H4 (cell line): ENCODE data around the gene METAP1D. TPM values are rescaled to one million over a fixed set of nuclear protein-coding genes. Genes with fewer than 3 reads are reported as not detected.
A peak's percentile ranks its signal among the peaks of the same experiment; 100 is the strongest.
"Not testable (repeated sequence)": the region's sequence is repeated elsewhere in the genome, so short reads cannot be mapped to it uniquely, and the experiment has no call there.

ENCODE experiments used
- DNase-seq: peaks from one replicate; pipeline ENCODE4 v3.0.0-alpha.2; 2015; ENCODE audit warnings: low spot score
- total RNA-seq: library from RNA; depleted of rRNA; stranded (reverse); fragments of >200 nt; shearing (Covaris generic); gene quantifications from 2 replicates; pipeline ENCODE4 v1.2.3, GENCODE V29; 2014

METAP1D gene
- total RNA-seq, 1 experiment from 2014 or later, result 36.0 TPM

DNA sequence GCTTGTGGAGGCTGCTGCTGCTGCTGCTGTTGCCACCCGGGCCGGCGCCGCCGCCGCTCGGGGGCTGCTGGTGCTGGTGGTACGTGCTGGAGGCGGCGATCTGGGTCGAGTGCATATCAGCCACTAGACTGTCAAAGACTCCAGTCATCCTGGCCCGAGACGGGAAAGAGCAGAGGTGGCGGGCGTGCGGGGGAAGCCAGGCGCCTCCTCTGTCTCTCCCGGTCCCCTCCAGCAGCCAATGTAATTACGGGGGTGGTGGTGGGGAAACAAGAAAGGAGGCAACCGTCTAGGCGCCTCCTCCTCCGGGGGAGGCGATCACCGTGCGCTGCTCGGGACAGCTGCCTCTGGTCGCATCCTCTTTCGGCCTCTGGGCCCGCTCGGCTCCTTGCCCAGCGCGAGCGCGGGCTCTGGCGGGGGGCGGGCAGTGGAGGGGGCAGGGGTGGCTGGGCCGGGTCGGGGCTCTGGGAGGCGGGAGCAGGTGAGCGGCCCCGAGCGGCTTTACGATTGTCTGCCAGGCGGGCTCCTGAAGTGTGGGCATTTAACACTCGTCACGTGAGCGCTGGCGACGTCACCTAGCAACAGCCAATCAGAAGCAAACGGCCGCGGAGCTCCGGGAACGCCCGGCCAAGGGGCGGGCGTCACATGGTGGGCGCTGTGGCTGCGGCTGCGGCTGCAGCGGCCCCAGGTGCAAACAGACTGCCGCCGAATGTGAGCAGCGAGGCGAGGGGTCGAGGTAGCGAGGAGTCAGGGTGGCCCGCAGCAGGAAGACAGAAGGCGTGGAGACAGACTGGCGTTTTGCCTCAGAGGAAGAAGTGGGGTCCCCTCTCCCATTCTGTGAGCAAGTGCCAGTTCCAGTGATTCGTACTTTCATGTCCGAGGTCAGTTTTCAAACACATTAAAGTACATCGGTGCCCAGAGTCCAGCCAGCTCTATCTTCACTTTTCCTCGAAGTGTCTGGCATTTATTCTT lies 102.9 kb downstream of the METAP1D start, which contains the start of gene DLX2:
DLX2 (minus strand) TSS at position 510 of the 969 bp plus-strand sequence; CDS start at position 148, 362 bp downstream.
- peak; percentile 95 for DNase-seq

DNA sequence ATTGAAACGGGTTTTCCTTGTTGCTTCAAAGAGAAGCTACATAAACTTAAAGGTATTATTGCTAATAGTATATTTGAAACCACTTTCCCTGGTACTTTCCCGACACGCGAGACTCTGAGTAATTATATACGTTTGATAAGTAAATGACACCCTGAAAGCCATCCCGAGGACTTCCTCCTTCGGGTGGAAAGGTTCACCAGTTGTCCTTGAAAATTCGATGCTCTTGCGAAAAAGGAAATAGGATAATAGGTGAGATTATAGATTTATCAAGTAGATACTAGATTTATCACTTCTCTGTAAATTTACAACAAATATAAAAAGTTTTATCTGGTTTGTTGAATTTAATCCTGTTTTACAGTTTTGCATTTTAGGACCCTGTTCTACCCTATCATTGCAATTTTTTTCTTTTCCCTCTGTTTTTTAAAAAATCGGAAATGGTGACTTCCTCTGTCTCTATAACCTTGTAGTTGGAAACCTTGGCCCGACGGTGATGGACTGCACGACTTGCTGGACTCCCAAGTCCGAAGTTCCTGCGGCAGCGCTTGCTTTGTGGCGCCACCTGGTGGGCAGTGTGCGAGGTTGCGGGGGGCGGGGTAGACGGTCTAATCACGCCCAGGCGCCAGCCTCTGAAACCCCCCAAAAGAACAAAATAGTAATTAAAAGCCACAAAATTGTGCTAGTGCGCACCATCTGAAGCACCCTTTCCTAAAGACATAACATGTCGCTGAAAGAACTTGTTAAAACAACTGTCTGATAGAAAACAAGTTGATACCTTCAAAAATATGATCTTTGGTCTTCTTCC lies 103.9 kb downstream of the METAP1D start:
- DNase-seq, result peak; percentile 82

DNA sequence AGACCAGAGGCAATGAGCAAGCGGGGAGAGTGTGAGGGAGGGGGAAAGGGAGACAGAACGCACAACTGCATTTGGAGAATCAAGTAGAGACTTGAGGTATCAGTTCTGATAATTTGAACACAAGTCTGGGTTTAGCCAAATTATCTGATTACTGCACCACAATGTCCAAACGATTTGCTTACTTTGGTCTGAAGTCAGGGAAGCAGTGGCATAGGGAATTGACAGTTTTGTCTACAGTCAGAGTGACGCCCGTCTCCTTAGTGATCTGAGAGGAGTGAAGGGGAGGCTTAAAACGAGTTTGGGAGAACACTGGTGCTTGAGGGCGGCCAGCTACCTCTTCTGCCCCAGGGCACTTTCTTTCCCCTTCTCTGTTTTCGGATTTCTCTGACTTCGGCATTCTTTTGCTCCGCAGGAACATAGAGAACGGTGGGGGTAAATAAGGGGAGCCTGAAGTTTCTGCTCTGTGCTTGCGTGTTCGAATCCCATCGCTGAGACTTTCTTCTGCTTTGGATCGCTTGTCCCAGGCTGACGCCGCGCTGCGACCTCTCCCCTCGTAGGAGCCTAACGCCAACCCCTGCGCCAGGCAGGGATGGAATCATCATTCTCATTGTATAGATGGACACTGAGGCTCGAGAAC lies 105.8 kb downstream of the METAP1D start:
- no peak for DNase-seq

DNA sequence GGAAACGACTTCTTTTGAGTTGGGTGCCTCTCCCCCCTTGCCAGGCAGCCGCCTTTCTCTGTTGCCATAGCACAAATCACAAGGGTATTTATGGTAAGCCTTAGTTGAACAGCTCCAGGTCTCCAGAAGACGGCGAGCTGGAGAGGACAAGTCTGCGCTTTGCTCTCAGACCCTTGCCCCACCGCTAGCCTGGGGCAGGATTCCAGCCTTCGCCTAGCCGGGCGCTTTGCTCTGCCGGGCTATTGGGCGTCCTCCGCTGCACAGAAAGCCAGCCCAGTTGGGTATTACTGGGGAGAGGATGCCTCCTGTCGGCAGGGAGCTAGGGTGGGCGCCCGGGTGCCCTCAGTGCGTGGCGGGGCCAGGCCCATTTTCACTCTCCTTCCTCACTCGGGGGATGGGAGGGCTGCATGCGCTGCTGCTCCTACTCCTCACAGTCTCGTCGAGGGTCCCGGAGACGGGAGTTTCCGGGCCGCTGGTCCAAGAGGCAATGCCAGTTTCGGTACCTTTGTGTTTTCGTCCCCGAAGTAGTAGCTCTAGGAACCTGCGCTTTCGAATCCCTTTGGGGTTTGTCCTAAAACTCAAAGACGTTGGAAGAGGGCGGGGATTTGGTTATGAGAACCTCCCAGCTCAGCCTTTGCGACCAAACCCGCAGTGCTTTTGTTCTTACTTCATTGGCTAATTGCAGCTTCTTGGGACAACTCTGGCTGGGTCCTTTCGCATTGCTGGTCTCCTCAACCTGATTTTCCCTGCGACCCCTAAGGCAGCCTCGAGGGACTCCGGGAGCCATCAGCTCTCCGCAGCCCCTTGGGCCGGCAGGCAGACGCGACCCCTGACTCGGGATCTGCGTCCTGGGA lies 106.6 kb downstream of the METAP1D start:
- DNase-seq, result no peak

DNA sequence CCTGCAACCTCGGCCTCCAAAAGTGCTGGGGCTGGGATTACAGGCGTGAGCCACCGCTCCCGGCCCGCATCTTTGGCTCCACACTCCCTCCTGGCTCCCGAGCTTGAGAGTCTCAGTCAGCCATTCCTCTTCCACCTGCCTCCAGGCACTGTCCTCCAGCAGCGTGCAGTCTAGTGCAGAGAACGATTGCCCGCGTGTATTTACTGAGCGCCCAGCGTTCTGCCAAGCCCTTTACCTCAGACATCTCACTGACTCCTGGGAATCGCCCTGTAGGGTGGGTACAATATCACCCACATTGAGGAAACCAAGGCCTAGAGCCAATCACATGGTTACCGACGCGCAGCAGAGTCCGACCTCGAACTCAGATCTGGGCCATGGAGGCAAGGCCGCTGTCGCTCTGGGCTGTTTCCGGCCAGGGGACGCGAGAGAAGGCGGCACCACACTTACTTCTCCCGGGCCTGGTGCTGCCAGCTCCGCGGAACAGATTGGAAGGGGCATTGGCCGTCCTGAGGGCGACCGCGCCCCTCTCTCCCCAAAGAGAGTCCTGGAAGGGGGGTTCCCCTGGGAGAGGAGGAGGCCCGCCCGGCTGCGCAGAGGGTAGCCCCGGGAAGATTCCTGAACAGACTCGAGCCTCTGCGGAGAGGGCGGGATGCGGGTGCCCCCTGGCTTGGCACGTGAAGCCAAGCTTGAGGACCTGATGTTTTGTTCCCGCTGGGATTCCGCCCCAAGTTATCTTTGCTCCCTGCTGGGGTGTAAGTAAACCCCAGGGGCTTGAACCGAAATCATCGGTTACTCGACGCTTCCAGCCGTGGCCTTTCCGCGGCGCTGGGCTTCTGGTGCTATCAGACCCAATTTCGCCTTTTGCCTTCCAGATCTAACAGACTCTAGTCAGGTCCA lies 108.2 kb downstream of the METAP1D start:
- DNase-seq, result no peak

DNA sequence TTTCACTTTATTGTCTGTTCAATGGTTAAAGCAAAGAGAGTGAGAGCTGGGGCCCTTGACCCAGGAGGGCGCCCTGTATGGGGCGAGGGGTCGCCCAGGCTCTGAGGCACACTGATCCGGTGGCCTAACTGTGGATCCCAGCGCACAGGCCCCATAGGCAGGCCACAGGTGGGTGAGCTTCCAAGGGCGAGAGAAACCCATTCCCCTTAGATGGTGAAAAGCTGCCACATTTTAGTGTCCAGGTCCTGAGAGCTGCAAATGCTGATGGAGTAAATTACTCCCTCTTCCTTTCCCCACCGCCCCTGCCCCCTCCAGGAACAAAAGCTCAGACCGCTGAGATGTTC lies 108.8 kb downstream of the METAP1D start:
- DNase-seq, result no peak

DNA sequence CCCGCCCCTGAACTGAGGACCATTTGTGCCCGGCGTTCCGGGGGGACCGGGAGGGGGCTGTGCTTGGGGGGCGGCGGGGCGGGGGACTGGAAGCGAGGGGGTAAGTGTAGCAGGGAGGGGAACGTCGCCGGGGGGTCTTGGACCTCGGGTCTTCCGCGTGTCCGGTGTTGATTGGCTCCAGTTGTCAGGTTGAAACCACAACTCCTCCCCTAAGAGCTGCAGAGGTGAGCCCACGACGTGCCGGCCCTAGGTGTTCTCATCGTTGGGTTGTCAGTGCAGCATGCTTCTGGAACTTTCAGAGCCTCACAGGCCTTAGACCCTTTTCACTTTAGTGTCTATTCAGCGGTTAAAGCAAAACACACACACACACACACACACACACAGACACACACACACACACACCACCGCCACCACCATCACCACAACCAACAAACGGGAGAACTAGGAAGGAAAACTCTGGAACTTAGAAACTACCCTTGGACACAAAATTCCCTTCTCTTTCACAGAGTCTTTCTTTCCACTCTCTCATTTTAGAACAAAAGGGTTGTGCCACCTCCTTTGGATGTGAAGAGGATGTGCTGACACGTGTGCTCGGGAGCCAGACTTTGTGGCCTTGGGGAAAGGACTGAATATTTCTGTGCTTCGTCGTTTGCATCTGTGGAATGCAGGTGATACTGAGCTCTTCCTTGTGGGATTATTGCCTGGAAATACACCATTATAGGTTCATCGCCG lies 109.7 kb downstream of the METAP1D start:
- no peak for DNase-seq

DNA sequence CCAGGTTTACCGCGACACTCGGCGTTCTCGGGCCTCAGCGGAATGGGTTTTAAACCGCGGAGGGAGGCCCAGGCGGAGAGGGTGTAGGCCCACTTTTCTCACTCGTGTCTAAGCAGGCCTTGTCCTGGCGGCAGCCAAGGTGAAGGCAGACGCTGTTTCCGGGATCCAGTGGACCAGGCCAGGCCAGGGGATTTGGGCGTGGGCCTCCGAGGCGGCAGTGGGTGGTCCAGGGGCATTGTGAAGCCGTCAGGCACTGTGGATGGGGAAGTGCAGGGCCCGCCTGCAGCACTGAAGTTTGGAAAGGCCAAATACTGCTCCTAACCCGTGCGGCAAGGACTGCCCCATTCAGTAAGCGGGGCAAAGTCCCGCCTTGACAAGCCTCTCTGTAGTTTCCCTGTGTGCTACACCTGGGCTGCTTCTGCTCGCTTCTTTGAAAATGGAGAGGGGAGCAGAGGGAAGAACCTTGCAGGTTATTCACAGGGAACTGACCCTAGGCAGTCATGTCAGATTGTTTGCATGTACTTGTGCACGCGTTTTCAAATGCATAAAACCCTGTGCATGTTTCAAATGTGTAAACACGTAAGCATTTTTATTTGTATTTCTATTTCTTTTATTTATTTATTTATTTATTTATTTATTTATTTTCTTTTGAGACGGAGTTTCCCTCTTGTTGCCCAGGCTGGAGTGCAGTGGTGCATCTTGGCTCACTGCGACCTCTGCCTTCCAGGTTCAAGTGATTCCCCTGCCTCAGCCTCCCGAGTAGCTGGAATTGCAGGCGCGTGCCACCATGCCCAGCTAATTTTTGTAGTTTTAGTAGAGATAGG lies 110.4 kb downstream of the METAP1D start:
- DNase-seq, result no peak

DNA sequence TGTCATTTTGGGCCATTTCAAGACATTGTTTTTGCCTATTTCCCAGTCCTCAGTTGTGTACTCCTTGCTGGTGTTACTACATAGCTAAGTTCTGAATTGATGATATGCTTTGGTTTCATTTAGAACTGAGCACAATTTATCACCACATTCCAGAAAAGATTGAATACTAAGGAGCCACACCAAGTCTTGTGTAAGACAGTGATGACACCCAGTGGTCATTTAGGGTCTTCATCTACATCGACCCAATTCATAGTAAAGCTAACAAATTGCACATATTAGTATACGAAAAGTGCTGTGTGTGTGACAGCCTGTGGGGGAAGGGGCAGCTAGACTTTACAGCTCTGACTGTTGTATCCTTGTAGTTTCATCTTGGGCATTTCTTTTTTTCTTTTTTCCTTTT lies 113.9 kb downstream of the METAP1D start:
- peak; percentile 38 for DNase-seq

DNA sequence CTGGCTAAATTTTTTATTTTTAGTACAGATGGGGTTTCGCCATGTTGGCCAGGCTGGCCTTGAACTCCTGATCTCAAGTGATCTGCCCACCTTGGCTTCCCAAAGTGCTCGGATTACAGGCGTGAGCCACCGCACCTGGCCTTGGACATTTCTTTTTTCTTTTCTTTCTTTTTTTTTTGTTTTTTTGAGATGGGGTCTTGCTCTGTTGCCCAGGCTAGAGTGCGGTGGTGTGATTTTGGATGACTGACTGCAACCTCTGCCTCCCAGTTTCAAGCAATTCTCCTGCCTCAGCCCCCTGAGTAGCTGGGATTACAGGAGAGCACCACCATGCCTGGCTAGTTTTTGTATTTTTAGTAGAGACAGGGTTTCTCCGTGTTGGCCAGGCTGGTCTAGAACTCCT lies 114.4 kb downstream of the METAP1D start:
- not testable (repeated sequence) for DNase-seq

DNA sequence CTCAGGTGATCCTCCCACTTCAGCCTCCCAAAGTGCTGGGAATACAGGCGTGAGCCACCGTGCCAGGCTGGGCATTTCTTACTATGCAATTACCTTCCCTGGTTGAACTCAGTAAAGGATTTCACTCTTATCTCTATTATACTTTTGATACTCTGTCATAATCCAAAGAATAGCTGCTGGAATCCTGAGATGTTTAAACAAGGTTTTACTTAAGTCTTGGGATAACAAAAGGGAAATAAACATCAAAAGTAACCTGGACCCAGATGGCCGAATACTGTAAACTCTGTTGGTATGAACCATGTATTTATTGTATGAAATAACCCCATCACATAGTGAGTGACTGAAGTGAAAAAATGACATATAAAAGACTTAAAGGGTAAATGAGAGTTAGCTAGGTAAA lies 114.8 kb downstream of the METAP1D start:
- no peak for DNase-seq

DNA sequence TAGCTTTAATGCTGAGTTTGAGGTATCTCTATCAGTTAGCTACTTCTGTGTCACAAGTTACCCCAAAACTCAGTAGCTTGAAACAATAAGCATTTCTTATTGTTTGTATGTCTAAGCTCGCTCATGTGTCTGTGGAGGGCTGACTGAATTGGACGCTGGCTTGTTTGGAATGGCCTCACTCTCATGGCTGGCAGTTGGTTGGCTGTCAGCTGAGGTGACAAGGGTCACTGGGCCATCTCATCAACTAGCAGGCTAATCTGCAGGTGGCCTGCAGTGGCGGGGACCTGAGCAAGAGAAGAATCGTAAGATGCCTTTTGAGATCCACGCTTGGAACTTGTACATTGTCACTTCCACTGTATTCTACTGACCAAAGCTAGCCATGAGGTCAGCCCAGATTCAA lies 116.4 kb downstream of the METAP1D start:
- no peak for DNase-seq

DNA sequence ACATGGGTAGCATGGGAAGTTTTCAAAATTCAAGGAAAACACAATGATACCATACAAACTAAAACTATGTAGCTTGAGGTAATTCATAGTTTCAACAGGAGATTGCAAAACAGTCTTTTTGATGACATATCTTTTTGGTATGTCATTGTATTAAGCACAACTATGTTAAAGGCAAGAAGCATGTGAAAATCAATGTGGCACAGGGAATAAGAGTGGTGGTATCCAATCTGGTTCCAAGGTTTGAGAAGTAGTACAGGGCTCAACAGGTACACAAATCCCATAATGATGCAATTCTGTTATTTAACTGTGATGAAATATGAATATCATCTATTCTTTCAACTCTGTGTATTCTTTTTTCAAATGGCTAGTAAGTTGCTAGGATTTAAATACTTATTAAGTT lies 119.3 kb downstream of the METAP1D start:
- DNase-seq, result no peak

DNA sequence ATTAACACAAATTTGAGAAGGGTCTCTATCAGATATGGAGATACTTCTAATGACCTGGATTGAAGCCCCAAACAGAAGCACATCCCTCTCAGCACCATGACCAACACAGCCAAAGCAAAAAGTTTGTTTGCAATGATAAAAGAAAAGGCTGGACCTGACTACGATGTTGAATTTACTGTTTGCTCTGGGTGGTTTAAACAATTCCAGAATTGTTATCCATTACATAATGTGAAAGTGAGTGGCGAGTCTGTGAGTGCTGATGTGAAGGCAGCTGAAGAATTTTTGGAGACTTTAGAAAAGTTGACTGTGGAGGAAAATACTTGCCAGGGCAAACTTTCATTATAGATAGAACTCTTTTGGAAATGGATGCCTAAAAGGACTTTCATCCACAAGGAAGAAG lies 120.4 kb downstream of the METAP1D start:
- DNase-seq, result no peak

DNA sequence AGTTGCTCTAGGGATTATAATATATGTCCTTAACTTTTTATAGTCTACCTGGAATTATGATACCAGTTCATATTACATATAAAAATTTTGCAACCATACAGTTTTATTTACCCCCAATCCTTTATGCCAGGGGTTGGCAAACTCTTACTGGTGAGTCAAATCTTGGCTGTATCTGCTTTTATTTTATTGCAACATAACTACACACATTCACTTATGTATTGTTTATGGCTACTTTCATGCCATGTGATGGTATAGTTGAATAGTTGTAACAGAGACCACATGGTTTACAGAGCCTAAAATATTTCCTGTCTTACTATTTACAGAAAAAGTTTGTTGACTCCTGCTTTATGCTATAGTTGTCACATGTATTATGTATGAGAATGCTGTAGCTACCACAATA lies 128.7 kb downstream of the METAP1D start:
- DNase-seq, result no peak

DNA sequence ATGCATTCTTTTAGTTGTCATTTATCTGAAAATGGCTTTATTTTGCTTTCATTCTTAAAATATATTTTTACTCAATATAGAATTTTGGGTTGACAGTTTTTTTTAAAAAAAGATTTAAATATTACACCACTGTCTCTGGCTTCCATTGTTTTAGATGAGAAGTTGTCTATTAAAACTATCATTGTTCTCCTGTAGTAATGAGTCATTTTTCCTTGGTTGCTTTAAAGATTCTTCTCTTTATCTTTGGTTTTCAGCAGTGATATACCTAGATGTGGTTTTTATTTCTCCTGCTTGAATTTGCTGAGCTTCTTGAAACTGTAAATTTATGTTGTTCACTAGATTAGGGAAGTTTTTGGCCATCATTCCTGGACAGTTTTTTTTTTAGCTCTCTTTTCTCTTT lies 129.7 kb downstream of the METAP1D start:
- DNase-seq, result no peak
